Duodenal mucosa (tissue), 2 donors: ENCODE results near the gene TBATA.

Source experiments
- H3K27ac ChIP-seq: one replicate; pipeline ENCODE4 v1.7.0; 2013; ENCODE audit warnings: low read depth, low read length
- H3K27me3 ChIP-seq, 2 donors: one replicate each; pipeline ENCODE4 v1.7.0; 2013; ENCODE audit warnings: low read length in 2 of 2, control low read depth in 1 of 2; ENCODE audit not compliant: insufficient read depth in 2 of 2, control insufficient read depth in 1 of 2
- H3K36me3 ChIP-seq, 2 donors: one replicate each; pipeline ENCODE4 v1.7.0; 2013; ENCODE audit warnings: low read length in 2 of 2, control low read depth in 1 of 2; ENCODE audit not compliant: insufficient read depth in 2 of 2, control insufficient read depth in 1 of 2
- H3K4me1 ChIP-seq, 2 donors: one replicate each; pipeline ENCODE4 v1.7.0; 2013; ENCODE audit warnings: low read length in 2 of 2, control low read depth in 1 of 2; ENCODE audit not compliant: insufficient read depth in 2 of 2, control insufficient read depth in 1 of 2
- H3K4me3 ChIP-seq, 2 donors: one replicate each; pipeline ENCODE4 v1.7.0; 2013; ENCODE audit warnings: low read length in 2 of 2, low read depth in 1 of 2
- H3K9ac ChIP-seq, 2 donors: one replicate each; pipeline ENCODE4 v1.7.0; 2013; ENCODE audit warnings: low read length in 2 of 2, low read depth in 1 of 2
- H3K9me3 ChIP-seq, 2 donors: one replicate each; pipeline ENCODE4 v1.7.0; 2013; ENCODE audit warnings: low read length in 2 of 2, control low read depth in 1 of 2; ENCODE audit not compliant: control insufficient read depth in 1 of 2

TBATA gene

DNA sequence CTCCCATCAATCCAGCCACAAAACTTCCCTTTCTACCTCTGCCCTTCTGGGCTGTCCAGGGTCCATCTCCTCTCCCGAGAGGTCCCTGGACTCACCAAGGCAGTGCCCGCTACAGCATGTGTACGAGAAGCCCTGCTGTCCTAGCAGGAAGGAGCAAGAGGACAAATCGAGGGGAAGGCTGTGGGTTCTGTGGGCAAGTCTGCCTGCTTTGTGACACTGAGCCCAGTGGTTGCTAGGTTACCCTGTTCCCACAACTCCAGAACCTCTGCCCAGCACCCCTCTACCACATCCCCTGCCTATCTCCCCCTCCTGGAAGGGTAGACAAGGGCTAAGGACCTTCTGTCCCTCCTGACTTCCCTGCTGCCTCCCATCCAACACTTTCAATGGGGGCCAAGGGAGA is at the start of gene TBATA:
Gene TBATA, minus strand, starts transcription at position 188 of the 400 bp plus-strand sequence. CDS start 1,998 bp downstream, outside the sequence.
- no peaks in the 10 kb centered on the region for H3K9me3 ChIP-seq
- H3K36me3 ChIP-seq: no peaks in the 10 kb centered on the region
- no peaks in the 10 kb centered on the region for H3K4me1 ChIP-seq
- H3K4me3 ChIP-seq: no peak within 1 kb of the TSS
- H3K27me3 ChIP-seq: peaks cover 0 to 4% of the 10 kb centered on the region in 2 donors
- no peak within 1 kb of the TSS for H3K27ac ChIP-seq
- no peak within 1 kb of the TSS for H3K9ac ChIP-seq

DNA sequence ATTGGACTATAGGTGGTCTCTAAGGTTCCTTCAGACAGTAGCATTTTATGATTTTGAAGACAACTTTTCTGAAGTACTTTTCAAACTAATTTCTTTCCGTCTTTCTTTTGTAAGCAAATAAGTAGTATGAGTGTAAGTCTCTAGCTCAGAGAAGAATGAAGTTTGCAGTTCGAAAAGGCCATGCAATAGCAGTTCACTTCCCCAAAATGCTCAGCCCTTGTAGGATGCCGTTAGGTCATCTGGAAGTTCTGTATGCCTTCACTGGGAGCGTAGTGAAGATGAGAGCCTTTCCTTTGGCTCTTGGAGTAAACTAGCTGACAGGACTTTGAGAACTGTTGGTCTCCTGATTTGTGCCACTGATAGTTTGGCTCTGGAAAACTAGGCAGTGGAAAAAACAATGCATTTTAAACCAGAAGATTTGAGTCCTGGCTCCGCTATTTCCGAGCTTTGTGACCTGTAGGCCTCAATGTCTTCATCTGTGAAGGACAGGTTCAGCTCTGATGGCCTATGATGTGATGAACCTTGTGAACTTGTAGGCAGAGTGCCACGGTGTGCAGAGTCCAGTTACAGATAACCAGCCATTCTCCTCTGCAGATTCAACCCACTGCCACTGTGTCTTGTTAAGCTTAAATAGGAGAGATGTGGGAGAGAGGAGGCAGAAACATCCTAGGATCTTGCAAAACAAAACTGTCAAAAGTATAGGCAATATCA is 49.4 kb upstream of the TBATA start:
- Histone ChIP-seq H3K27me3 (no peaks in the 10 kb centered on the region), H3K36me3 (no peaks in the 10 kb centered on the region), H3K9ac (no peak overlapping the region), H3K9me3 (peaks cover 2 to 4% of the 10 kb centered on the region in 2 donors), H3K4me3 (no peak overlapping the region), H3K4me1 (peaks cover 20 to 44% of the 10 kb centered on the region in 2 donors), H3K27ac (no peak overlapping the region)

- Histone ChIP-seq H3K27ac (no peak overlapping the region), H3K9ac (no peak overlapping the region), H3K27me3 (no peaks in the 10 kb centered on the region), H3K4me1 (peaks cover 23 to 50% of the 10 kb centered on the region in 2 donors), H3K36me3 (no peaks in the 10 kb centered on the region), H3K9me3 (peaks cover 2 to 4% of the 10 kb centered on the region in 2 donors), H3K4me3 (no peak overlapping the region)
Observed at GRCh38 chr10:70834021-70834420, 48.8 kb upstream of the TBATA start.

GRCh38 chr10:70833601-70834000 is 48.4 kb upstream of the TBATA start:
- H3K27me3 ChIP-seq: no peaks in the 10 kb centered on the region
- H3K9ac ChIP-seq: no peak overlapping the region
- no peak overlapping the region for H3K4me3 ChIP-seq
- H3K9me3 ChIP-seq: peaks cover 2 to 4% of the 10 kb centered on the region in 2 donors
- no peak overlapping the region for H3K27ac ChIP-seq
- peaks cover 27 to 54% of the 10 kb centered on the region in 2 donors for H3K4me1 ChIP-seq
- peaks cover 0 to 4% of the 10 kb centered on the region in 2 donors for H3K36me3 ChIP-seq

DNA sequence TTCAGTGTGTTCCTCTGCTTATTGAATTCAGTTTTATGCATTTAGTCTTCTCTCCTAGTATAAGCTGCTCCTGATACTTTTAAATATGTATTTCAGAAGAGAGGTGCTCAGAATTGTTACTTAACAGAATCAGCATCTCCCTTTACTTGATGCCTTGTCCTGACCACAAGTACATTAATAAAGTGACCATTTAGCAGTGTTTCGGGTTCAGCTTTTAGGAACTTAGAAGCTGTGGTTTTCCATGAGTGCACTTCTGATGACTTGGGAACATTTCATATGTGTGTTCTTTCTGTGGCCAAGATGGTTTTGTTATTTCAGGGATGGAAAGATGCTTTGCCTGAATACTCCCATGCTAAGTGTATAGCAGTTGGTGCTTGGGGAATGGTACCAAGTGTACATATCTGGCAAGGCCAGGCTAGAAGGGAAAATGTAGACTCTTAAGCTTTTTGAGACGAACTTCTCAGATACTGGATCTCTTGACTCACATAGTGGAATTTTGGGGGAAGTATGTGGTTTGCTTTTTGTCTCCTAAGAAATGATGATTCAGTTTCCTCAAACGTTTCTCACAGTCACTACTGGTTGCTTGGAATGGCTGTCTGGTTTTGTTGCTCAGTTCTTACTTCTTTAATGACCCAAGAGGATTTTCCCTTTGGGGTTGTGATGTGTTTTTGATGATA is 47.8 kb upstream of the TBATA start:
- Histone ChIP-seq H3K9ac (no peak overlapping the region), H3K9me3 (peaks cover 2 to 4% of the 10 kb centered on the region in 2 donors), H3K36me3 (peaks cover 0 to 4% of the 10 kb centered on the region in 2 donors), H3K4me3 (no peak overlapping the region), H3K27me3 (no peaks in the 10 kb centered on the region), H3K27ac (peak overlapping the region; percentile 53), H3K4me1 (peaks cover 27 to 58% of the 10 kb centered on the region in 2 donors)

DNA sequence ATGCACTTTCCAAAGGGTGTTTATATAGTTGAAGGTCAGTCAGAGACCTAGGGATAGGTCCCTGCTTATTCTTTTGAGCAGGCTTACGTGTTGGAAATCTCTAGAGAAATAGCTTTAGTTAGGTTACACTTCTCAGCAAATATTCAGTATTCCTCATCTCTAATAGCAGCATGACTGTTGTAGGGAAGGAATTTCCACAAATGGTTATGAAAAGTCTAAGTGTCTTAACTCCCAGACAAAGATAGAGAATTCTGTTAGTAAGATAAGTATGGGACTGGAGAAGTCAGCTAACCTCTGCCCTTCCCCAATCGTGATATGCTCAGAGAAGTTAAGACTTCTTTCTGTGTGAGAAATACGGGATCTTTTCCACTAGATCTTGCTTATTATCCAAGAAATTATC is 47.0 kb upstream of the TBATA start:
- Histone ChIP-seq H3K27ac (peak overlapping the region; percentile 42), H3K9ac (no peak overlapping the region), H3K27me3 (no peaks in the 10 kb centered on the region), H3K4me1 (peaks cover 28 to 64% of the 10 kb centered on the region in 2 donors), H3K9me3 (no peaks in the 10 kb centered on the region), H3K4me3 (no peak overlapping the region), H3K36me3 (peaks cover 0 to 4% of the 10 kb centered on the region in 2 donors)

DNA sequence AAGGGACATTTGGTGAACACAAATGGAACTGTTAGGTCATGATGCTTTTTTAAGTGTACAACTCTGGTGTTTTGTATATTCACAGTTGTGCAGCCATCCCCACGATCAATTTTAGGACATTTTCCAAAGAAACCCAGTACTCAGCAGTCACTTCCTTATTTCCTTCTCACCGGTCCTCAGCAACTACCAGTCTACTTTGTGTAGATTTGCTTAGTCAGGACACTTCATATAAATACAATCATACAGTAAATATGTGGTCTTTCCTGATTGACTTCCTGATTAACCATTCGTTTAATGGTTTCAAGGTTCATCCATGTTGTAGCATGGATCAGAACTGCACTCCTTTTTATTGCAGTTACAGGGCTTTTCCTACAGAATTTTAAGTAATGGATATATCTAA is 45.0 kb upstream of the TBATA start:
- no peak overlapping the region for H3K27ac ChIP-seq
- peaks cover 3 to 8% of the 10 kb centered on the region in 2 donors for H3K36me3 ChIP-seq
- peak overlapping the region in 1 of 2 donors; percentile 13 for H3K9ac ChIP-seq
- peaks cover 33 to 70% of the 10 kb centered on the region in 2 donors for H3K4me1 ChIP-seq
- no peaks in the 10 kb centered on the region for H3K9me3 ChIP-seq
- H3K27me3 ChIP-seq: no peaks in the 10 kb centered on the region
- peak overlapping the region in 1 of 2 donors; percentile 25 for H3K4me3 ChIP-seq

DNA sequence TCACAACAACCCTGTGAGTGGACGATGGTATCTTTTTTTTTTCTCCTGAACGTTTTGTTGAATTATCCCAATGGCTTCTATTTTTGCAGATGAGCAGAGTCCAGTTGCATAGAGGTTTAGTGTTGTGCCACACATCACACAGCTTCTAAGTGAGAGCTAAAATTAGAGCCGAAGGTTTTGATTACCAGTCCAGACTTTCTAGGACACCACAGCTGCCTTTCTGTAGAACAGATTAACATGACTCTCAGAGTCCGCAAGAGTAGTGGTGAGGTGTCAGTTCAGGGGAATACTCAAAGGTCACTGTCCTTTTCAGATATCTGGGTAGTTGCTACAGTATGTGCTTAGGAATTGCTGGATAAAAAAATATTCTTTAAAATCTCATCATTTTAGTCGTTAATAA is 44.4 kb upstream of the TBATA start:
- Histone ChIP-seq H3K4me3 (no peak overlapping the region), H3K9ac (no peak overlapping the region), H3K4me1 (peaks cover 30 to 66% of the 10 kb centered on the region in 2 donors), H3K27me3 (no peaks in the 10 kb centered on the region), H3K36me3 (peaks cover 4 to 8% of the 10 kb centered on the region in 2 donors), H3K9me3 (no peaks in the 10 kb centered on the region), H3K27ac (no peak overlapping the region)

- Histone ChIP-seq H3K27ac (no peak overlapping the region), H3K27me3 (no peaks in the 10 kb centered on the region), H3K36me3 (peaks cover 4 to 8% of the 10 kb centered on the region in 2 donors), H3K9ac (no peak overlapping the region), H3K4me3 (no peak overlapping the region), H3K9me3 (no peaks in the 10 kb centered on the region), H3K4me1 (peaks cover 24 to 60% of the 10 kb centered on the region in 2 donors)
Observed at GRCh38 chr10:70828923-70829322, 43.7 kb upstream of the TBATA start.

GRCh38 chr10:70827086-70827757 is 42.0 kb upstream of the TBATA start:
- peaks cover 18 to 44% of the 10 kb centered on the region in 2 donors for H3K4me1 ChIP-seq
- no peaks in the 10 kb centered on the region for H3K27me3 ChIP-seq
- no peak overlapping the region for H3K4me3 ChIP-seq
- no peak overlapping the region for H3K27ac ChIP-seq
- peaks cover 4 to 8% of the 10 kb centered on the region in 2 donors for H3K36me3 ChIP-seq
- H3K9me3 ChIP-seq: no peaks in the 10 kb centered on the region
- H3K9ac ChIP-seq: no peak overlapping the region
